Transverse colon (tissue), 4 donors: ENCODE results near the gene TTBK1.

Experiments
- CTCF ChIP-seq, 5 experiments: fragments of 200-600 bp in 3 of 5; fragments of 450-650 bp in 2 of 5; sonication (generic) in 3 of 5; IDR thresholded peaks; 1 replicate in 2 of 5; 2 replicates in 3 of 5; pipeline ENCODE4 v1.5.1; 2016 to 2017; ENCODE audit warnings: antibody characterized with exemption in 5 of 5, inconsistent platforms in 3 of 5, mild to moderate bottlenecking in 2 of 5, moderate library complexity in 1 of 5
- POLR2A ChIP-seq: fragments of 450-650 bp; IDR thresholded peaks from one replicate; pipeline ENCODE4 v1.6.1; 2016; ENCODE audit warnings: antibody characterized with exemption, mild to moderate bottlenecking, moderate library complexity
- POLR2AphosphoS5 ChIP-seq, 3 donors: sonication (generic); formaldehyde crosslinking; IDR thresholded peaks; one replicate each; pipeline ENCODE4 v1.6.1; 2016; ENCODE audit warnings: antibody characterized with exemption in 3 of 3

- no peak for TF ChIP-seq CTCF (IDR thresholded peaks at IDR 0.05)
- TF ChIP-seq POLR2A = no peak
- no peak for TF ChIP-seq POLR2AphosphoS5 (IDR thresholded peaks at IDR 0.05)
Observed at GRCh38 chr6:43298565-43299337, 55.5 kb downstream of the TTBK1 start.
